ENCODE measurements around the gene MTAP. TPM values are rescaled to one million over a fixed set of nuclear protein-coding genes. Genes with fewer than 3 reads are reported as not detected.

The MTAP gene
- total RNA-seq, 1 experiment from 2014 or later = 139 TPM

- Mint-ChIP-seq H3K27ac (ENCODE audit: unreplicated experiment) (no peak overlapping the region), H3K4me3 (ENCODE audit: low read depth, unreplicated experiment) (no peak overlapping the region), H3K36me3 (ENCODE audit: insufficient read depth, unreplicated experiment) (peaks cover 27% of the 10 kb centered on the region), H3K27me3 (ENCODE audit: unreplicated experiment) (no peaks in the 10 kb centered on the region), H3K9me3 (ENCODE audit: low read depth, unreplicated experiment) (peaks cover 8% of the 10 kb centered on the region), H3K4me1 (ENCODE audit: low read depth, unreplicated experiment) (no peaks in the 10 kb centered on the region)
- DNase-seq = no peak
- CTCF ChIA-PET = interaction anchor here (0.6 kb wide), 1 partner anchor 66 kb away, joined by 3 read pairs; no protein-coding TSS in a partner anchor
- intact Hi-C loops (cut with micrococcal nuclease; ENCODE audit: unreplicated experiment) = no loop called here
- TF ChIP-seq CTCF (IDR thresholded peaks at IDR 0.05; ENCODE audit: unreplicated experiment) = no peak
- no TSS peak for BruUV-seq (replicated peaks)
Measured at GRCh38 chr9:21883642-21884041, 81.2 kb downstream of the MTAP start.

GRCh38 chr9:21889673-21890072 is 87.2 kb downstream of the MTAP start:
- H3K9me3 Mint-ChIP-seq (ENCODE audit: low read depth, unreplicated experiment) = peaks cover 7% of the 10 kb centered on the region
- H3K27ac Mint-ChIP-seq (ENCODE audit: unreplicated experiment) = no peak overlapping the region
- DNase-seq = no peak
- H3K27me3 Mint-ChIP-seq (ENCODE audit: unreplicated experiment) = no peaks in the 10 kb centered on the region
- BruUV-seq (replicated peaks) = no TSS peak
- no peak overlapping the region for H3K4me3 Mint-ChIP-seq (ENCODE audit: low read depth, unreplicated experiment)
- TF ChIP-seq CTCF (IDR thresholded peaks at IDR 0.05; ENCODE audit: unreplicated experiment) = no peak
- peaks cover 55% of the 10 kb centered on the region for H3K36me3 Mint-ChIP-seq (ENCODE audit: insufficient read depth, unreplicated experiment)
- CTCF ChIA-PET = no interaction called here
- intact Hi-C loops (cut with micrococcal nuclease; ENCODE audit: unreplicated experiment) = no loop called here
- no peaks in the 10 kb centered on the region for H3K4me1 Mint-ChIP-seq (ENCODE audit: low read depth, unreplicated experiment)

DNA sequence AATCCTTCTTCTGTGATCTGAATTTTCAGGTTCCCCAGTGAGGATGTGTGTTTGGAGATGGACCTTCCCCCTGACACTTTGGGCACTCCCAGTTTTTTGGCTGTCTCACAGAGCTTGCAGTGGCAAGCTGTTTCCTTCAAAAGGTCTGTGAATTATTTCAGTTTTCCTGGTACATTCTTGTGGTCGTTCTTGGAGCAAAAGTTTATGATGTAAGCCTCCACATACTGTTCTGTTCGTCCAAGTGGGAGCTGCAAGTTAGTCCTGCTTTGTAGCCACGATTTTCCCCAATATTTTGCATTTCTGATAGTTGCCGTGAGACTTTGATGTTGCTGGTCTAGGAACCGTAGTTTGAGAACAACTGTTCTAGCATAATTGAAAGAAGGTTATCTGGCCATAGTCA is 88.3 kb downstream of the MTAP start:
- H3K27me3 Mint-ChIP-seq (ENCODE audit: unreplicated experiment) = no peaks in the 10 kb centered on the region
- no peaks in the 10 kb centered on the region for H3K4me1 Mint-ChIP-seq (ENCODE audit: low read depth, unreplicated experiment)
- no peak for DNase-seq
- no peak overlapping the region for H3K27ac Mint-ChIP-seq (ENCODE audit: unreplicated experiment)
- TF ChIP-seq CTCF (IDR thresholded peaks at IDR 0.05; ENCODE audit: unreplicated experiment) = no peak
- H3K4me3 Mint-ChIP-seq (ENCODE audit: low read depth, unreplicated experiment) = no peak overlapping the region
- intact Hi-C loops (cut with micrococcal nuclease; ENCODE audit: unreplicated experiment) = no loop called here
- no TSS peak for BruUV-seq (replicated peaks)
- CTCF ChIA-PET = no interaction called here
- peaks cover 7% of the 10 kb centered on the region for H3K9me3 Mint-ChIP-seq (ENCODE audit: low read depth, unreplicated experiment)
- peaks cover 56% of the 10 kb centered on the region for H3K36me3 Mint-ChIP-seq (ENCODE audit: insufficient read depth, unreplicated experiment)

DNA sequence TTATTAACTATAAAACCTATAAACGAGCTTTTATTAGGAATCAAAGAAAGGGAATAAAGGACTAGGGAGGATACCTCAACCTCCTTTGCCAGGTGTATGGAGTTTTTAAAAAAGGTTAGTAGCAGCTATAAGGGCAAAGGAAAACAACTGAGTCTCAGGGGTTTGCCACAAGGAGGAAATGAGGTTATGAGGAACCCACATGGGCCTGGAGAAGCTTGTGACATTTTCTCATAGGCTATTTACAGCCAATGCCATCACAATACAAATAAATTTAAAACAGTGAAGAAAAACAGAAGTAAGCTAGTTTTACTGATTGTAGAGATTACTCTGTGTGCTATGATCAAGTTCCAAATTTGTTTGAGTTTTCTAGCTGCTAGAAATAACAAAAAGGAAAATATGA is 99.1 kb downstream of the MTAP start:
- no peak overlapping the region for H3K27ac Mint-ChIP-seq (ENCODE audit: unreplicated experiment)
- no peak for TF ChIP-seq CTCF (IDR thresholded peaks at IDR 0.05; ENCODE audit: unreplicated experiment)
- intact Hi-C loops (cut with micrococcal nuclease; ENCODE audit: unreplicated experiment) = no loop called here
- BruUV-seq (replicated peaks) = no TSS peak
- no peaks in the 10 kb centered on the region for H3K27me3 Mint-ChIP-seq (ENCODE audit: unreplicated experiment)
- H3K36me3 Mint-ChIP-seq (ENCODE audit: insufficient read depth, unreplicated experiment) = peaks cover 20% of the 10 kb centered on the region
- no peaks in the 10 kb centered on the region for H3K4me1 Mint-ChIP-seq (ENCODE audit: low read depth, unreplicated experiment)
- no peak for DNase-seq
- peaks cover 12% of the 10 kb centered on the region for H3K9me3 Mint-ChIP-seq (ENCODE audit: low read depth, unreplicated experiment)
- no peak overlapping the region for H3K4me3 Mint-ChIP-seq (ENCODE audit: low read depth, unreplicated experiment)
- CTCF ChIA-PET = no interaction called here
